ENCODE measurements around the gene TRDN.
"Not testable (repeated sequence)": the region's sequence is repeated elsewhere in the genome, so short reads cannot be mapped to it uniquely, and the experiment has no call there.

Gene TRDN

GRCh38 chr6:123629258-123629941 lies 7.3 kb downstream of the TRDN start:
- no peak for DNase-seq

- DNase-seq = no peak
Observed at GRCh38 chr6:123625696-123626095, 11.1 kb downstream of the TRDN start.

- no peak for DNase-seq
Observed at GRCh38 chr6:123622780-123623179, 14.0 kb downstream of the TRDN start.

- no peak for DNase-seq
Observed at GRCh38 chr6:123619156-123619555, 17.6 kb downstream of the TRDN start.

GRCh38 chr6:123616942-123617341 lies 19.8 kb downstream of the TRDN start:
- no peak for DNase-seq

- no peak for DNase-seq
Observed at GRCh38 chr6:123616016-123616415, 20.7 kb downstream of the TRDN start.

GRCh38 chr6:123610779-123611178 lies 26.0 kb downstream of the TRDN start:
- DNase-seq = no peak

- no peak for DNase-seq
Observed at GRCh38 chr6:123604067-123604466, 32.7 kb downstream of the TRDN start.

- no peak for DNase-seq
Observed at GRCh38 chr6:123598011-123598410, 38.7 kb downstream of the TRDN start.

GRCh38 chr6:123594776-123595175 lies 42.0 kb downstream of the TRDN start:
- DNase-seq = no peak

- DNase-seq = no peak
Observed at GRCh38 chr6:123592426-123592825, 44.3 kb downstream of the TRDN start.

GRCh38 chr6:123589973-123590372 lies 46.8 kb downstream of the TRDN start:
- DNase-seq = no peak

GRCh38 chr6:123589317-123589716 lies 47.4 kb downstream of the TRDN start:
- DNase-seq = no peak

- DNase-seq = no peak
Observed at GRCh38 chr6:123588546-123588895, 48.2 kb downstream of the TRDN start.

GRCh38 chr6:123587838-123588545 lies 48.8 kb downstream of the TRDN start:
- no peak for DNase-seq

GRCh38 chr6:123587407-123587806 lies 49.3 kb downstream of the TRDN start:
- not testable (repeated sequence) for DNase-seq

- no peak for DNase-seq
Observed at GRCh38 chr6:123580331-123580730, 56.4 kb downstream of the TRDN start.

GRCh38 chr6:123575188-123575587 lies 61.6 kb downstream of the TRDN start:
- DNase-seq = peak; percentile 64

- DNase-seq = no peak
Observed at GRCh38 chr6:123570813-123571684, 65.7 kb downstream of the TRDN start.

- DNase-seq = no peak
Observed at GRCh38 chr6:123569575-123569974, 67.2 kb downstream of the TRDN start.

- no peak for DNase-seq
Observed at GRCh38 chr6:123565529-123565928, 71.2 kb downstream of the TRDN start.

- DNase-seq = peak; percentile 90
Observed at GRCh38 chr6:123564361-123564760, 72.4 kb downstream of the TRDN start.

- no peak for DNase-seq
Observed at GRCh38 chr6:123562677-123563076, 74.1 kb downstream of the TRDN start.

- DNase-seq = no peak
Observed at GRCh38 chr6:123562264-123562663, 74.5 kb downstream of the TRDN start.
